Measurements from ENCODE around the gene GPSM1.

GRCh38 chr9:136309101-136309801 lies 18.1 kb upstream of the GPSM1 start:
- TF ChIP-seq PKNOX1 (IDR thresholded peaks at IDR 0.05) (no peak), SP1 (IDR thresholded peaks at IDR 0.05) (no peak), SUZ12 (IDR thresholded peaks at IDR 0.05) (no peak)

Measured in HEK293T (cell line).